H1 (cell line): ENCODE results near the gene TIAM2. TPM values are rescaled to one million over a fixed set of nuclear protein-coding genes. Genes with fewer than 3 reads are reported as not detected.

Experiments used
- CTCF ChIA-PET: fragments of 300-600 bp; sonication (Branson Sonifier 250); formaldehyde crosslinking; loops from one replicate; lab custom pipeline; 2021; ENCODE audit not compliant: partially characterized antibody; lab: Charles Lee
- POLR2A ChIA-PET: fragments of 300-600 bp; sonication (Branson Sonifier 250); formaldehyde crosslinking; loops from one replicate; lab custom pipeline; 2021; ENCODE audit warnings: inconsistent platforms; ENCODE audit not compliant: partially characterized antibody; lab: Charles Lee
- DNase-seq, 2 experiments: peaks; one replicate each; pipeline versions ENCODE4 v3.0.0 to v3.0.0-alpha.2; 2010 to 2022; ENCODE audit warnings: low spot score in 2 of 2, low read depth in 1 of 2, mixed read lengths in 1 of 2
- FAIRE-seq: peaks from 2 replicates; lab custom pipeline; 2011; peaks lifted over from hg19 to GRCh38; lab: Jason Lieb, UNC
- H2AFZ ChIP-seq: 2 replicates; pipeline ENCODE4 v1.8.1; 2012; ENCODE audit warnings: low read length, inconsistent platforms
- H2AK5ac ChIP-seq: 2 replicates; pipeline ENCODE4 v1.6.1; 2013; ENCODE audit warnings: low read depth, low read length
- H2BK120ac ChIP-seq: replicated peaks from 2 replicates; pipeline ENCODE3; 2013; ENCODE audit warnings: low read depth, low read length, inconsistent platforms
- H2BK12ac ChIP-seq: 2 replicates; pipeline ENCODE4 v1.6.1; 2013; ENCODE audit warnings: low read depth, low read length
- H2BK15ac ChIP-seq: 2 replicates; pipeline ENCODE4 v1.6.1; 2013; ENCODE audit warnings: low read length
- H2BK20ac ChIP-seq: 2 replicates; pipeline ENCODE4 v1.6.1; 2013; ENCODE audit warnings: low read length
- H2BK5ac ChIP-seq: 2 replicates; pipeline ENCODE4 v1.6.1; 2013; ENCODE audit warnings: low read depth, low read length
- H3K14ac ChIP-seq: 2 replicates; pipeline ENCODE4 v1.6.1; 2013; ENCODE audit warnings: inconsistent platforms; ENCODE audit not compliant: insufficient read length
- H3K18ac ChIP-seq: 2 replicates; pipeline ENCODE4 v1.6.1; 2013; ENCODE audit warnings: low read length; ENCODE audit errors: extremely low read depth
- H3K23ac ChIP-seq: 2 replicates; pipeline ENCODE4 v1.6.1; 2013; ENCODE audit warnings: inconsistent platforms; ENCODE audit not compliant: insufficient read length
- H3K23me2 ChIP-seq: 2 replicates; pipeline ENCODE4 v1.6.1; 2013; ENCODE audit warnings: low read depth, low read length
- H3K27ac ChIP-seq: 2 replicates; pipeline ENCODE4 v1.6.1; 2011; ENCODE audit warnings: low read depth, low read length, inconsistent platforms
- H3K27me3 ChIP-seq, 4 experiments: replicated peaks in 1 of 4; 1 replicate in 1 of 4; 2 replicates in 3 of 4; pipeline versions ENCODE4 v1.6.1 to v1.8.1; 2011 to 2013; ENCODE audit warnings: low read length in 3 of 4, mild to moderate bottlenecking in 3 of 4, inconsistent platforms in 2 of 4, mixed read lengths in 2 of 4, moderate library complexity in 1 of 4; ENCODE audit not compliant: control insufficient read depth in 3 of 4, insufficient read depth in 3 of 4; ENCODE audit errors: extremely low read depth in 1 of 4
- H3K36me3 ChIP-seq, 4 experiments: 2 replicates each; pipeline versions ENCODE4 v1.6.1 to v1.8.1; 2011 to 2013; ENCODE audit warnings: mild to moderate bottlenecking in 4 of 4, low read length in 3 of 4, moderate library complexity in 2 of 4, control low read depth in 1 of 4, inconsistent platforms in 1 of 4; ENCODE audit not compliant: insufficient read depth in 4 of 4, control insufficient read depth in 2 of 4
- H3K4ac ChIP-seq: replicated peaks from 2 replicates; pipeline ENCODE3; 2013; ENCODE audit warnings: low read length, low read depth, mixed read lengths, inconsistent platforms; ENCODE audit not compliant: insufficient read length
- H3K4me1 ChIP-seq, 4 experiments: replicated peaks in 1 of 4; 1 replicate in 1 of 4; 2 replicates in 3 of 4; pipeline versions ENCODE4 v1.6.1 to v1.8.1; 2011 to 2013; ENCODE audit warnings: low read length in 3 of 4, inconsistent platforms in 2 of 4, mixed read lengths in 1 of 4; ENCODE audit not compliant: insufficient read depth in 4 of 4, control insufficient read depth in 3 of 4
- H3K4me2 ChIP-seq, 2 experiments: 2 replicates each; pipeline versions ENCODE4 v1.6.1 to v1.8.1; 2011 to 2013; ENCODE audit warnings: low read depth in 2 of 2, low read length in 2 of 2, control low read depth in 1 of 2, inconsistent platforms in 1 of 2, mild to moderate bottlenecking in 1 of 2; ENCODE audit not compliant: insufficient read depth in 1 of 2
- H3K4me3 ChIP-seq, 4 experiments: fragments of 200-600, 300-600 bp in 1 of 4; sonication (generic), shearing (Covaris generic), sonication (Bioruptor Twin) in 1 of 4; 2 replicates each; pipeline versions ENCODE4 v1.5.1 to v1.8.1; 2011 to 2016; ENCODE audit warnings: low read length in 4 of 4, low read depth in 3 of 4, control low read depth in 2 of 4, inconsistent platforms in 2 of 4, mild to moderate bottlenecking in 2 of 4, mixed read lengths in 1 of 4, moderate library complexity in 1 of 4; ENCODE audit not compliant: insufficient read depth in 2 of 4; ENCODE audit errors: extremely low read depth in 1 of 4
- H3K56ac ChIP-seq: replicated peaks from 2 replicates; pipeline ENCODE3; 2013; ENCODE audit warnings: low read depth, mild to moderate bottlenecking, mixed read lengths, low read length, inconsistent platforms; ENCODE audit not compliant: insufficient read length
- H3K79me1 ChIP-seq: 2 replicates; pipeline ENCODE4 v1.6.1; 2013; ENCODE audit warnings: low read depth, low read length, control low read depth
- H3K79me2 ChIP-seq, 2 experiments: 2 replicates each; pipeline versions ENCODE4 v1.6.1 to v1.8.1; 2012 to 2013; ENCODE audit warnings: low read length in 2 of 2, mild to moderate bottlenecking in 2 of 2, inconsistent platforms in 1 of 2; ENCODE audit not compliant: insufficient read depth in 2 of 2, control insufficient read depth in 1 of 2
- H3K9ac ChIP-seq, 4 experiments: replicated peaks in 1 of 4; 1 replicate in 1 of 4; 2 replicates in 3 of 4; pipeline versions ENCODE4 v1.6.1 to v1.8.1; 2011 to 2013; ENCODE audit warnings: low read depth in 3 of 4, low read length in 3 of 4, control low read depth in 2 of 4, mild to moderate bottlenecking in 2 of 4, moderate library complexity in 2 of 4, inconsistent platforms in 1 of 4; ENCODE audit errors: extremely low read depth in 1 of 4
- H3K9me3 ChIP-seq, 2 experiments: 2 replicates each; pipeline versions ENCODE4 v1.6.1 to v1.8.1; 2012 to 2013; ENCODE audit warnings: mild to moderate bottlenecking in 2 of 2, moderate library complexity in 2 of 2, control low read depth in 1 of 2, inconsistent platforms in 1 of 2, low read depth in 1 of 2, low read length in 1 of 2, mixed read lengths in 1 of 2; ENCODE audit not compliant: insufficient read depth in 2 of 2
- H4K20me1 ChIP-seq, 2 experiments: replicated peaks in 1 of 2; 2 replicates each; pipeline versions ENCODE3 to v1.8.1; 2011 to 2013; ENCODE audit warnings: inconsistent platforms in 2 of 2, low read length in 2 of 2, mild to moderate bottlenecking in 1 of 2; ENCODE audit not compliant: insufficient read depth in 2 of 2, control insufficient read depth in 1 of 2
- H4K5ac ChIP-seq: 2 replicates; pipeline ENCODE4 v1.6.1; 2013; ENCODE audit warnings: low read length, low read depth, mixed read lengths, inconsistent platforms; ENCODE audit not compliant: insufficient read length
- H4K8ac ChIP-seq: 2 replicates; pipeline ENCODE4 v1.8.0; 2013; ENCODE audit warnings: mild to moderate bottlenecking, moderate library complexity, low read length, inconsistent platforms; ENCODE audit not compliant: insufficient read depth; ENCODE audit errors: extremely low read depth
- H4K91ac ChIP-seq: replicated peaks from 2 replicates; pipeline ENCODE3; 2013; ENCODE audit warnings: low read length, mixed read lengths, inconsistent platforms; ENCODE audit not compliant: insufficient read length
- BACH1 ChIP-seq: IDR thresholded peaks from 2 replicates; pipeline ENCODE4 v1.6.1; 2012; ENCODE audit warnings: low read length, improper control_type of control experiment
- KDM5A ChIP-seq: fragments of 200-600 bp; IDR thresholded peaks from 2 replicates; pipeline ENCODE4 v1.7.1; 2012; ENCODE audit warnings: mild to moderate bottlenecking, low read length, inconsistent platforms, mixed read lengths
- NANOG ChIP-seq: IDR thresholded peaks from 2 replicates; pipeline ENCODE4 v1.6.1; 2011; ENCODE audit warnings: low read length, low read depth, mild to moderate bottlenecking, inconsistent platforms; ENCODE audit not compliant: insufficient read depth, poor library complexity, severe bottlenecking
- SIX5 ChIP-seq: IDR thresholded peaks from 2 replicates; pipeline ENCODE4 v1.6.1; 2011; ENCODE audit warnings: mild to moderate bottlenecking, low read depth, low read length
- SP1 ChIP-seq: IDR thresholded peaks from 2 replicates; pipeline ENCODE4 v1.6.1; 2011; ENCODE audit warnings: low read depth, low read length
- TBP ChIP-seq: IDR thresholded peaks from 2 replicates; pipeline ENCODE4 v1.6.1; 2011; ENCODE audit warnings: low read depth, low read length, improper control_type of control experiment
- WGBS, 2 experiments: shearing (Covaris generic) in 1 of 2; methylation state at CpG; one replicate each; pipeline versions ENCODE4 v1.1.6 to v1.1.7; 2013 to 2015; ENCODE audit warnings: low lambda C conversion rate in 2 of 2, mixed read lengths in 2 of 2, inconsistent platforms in 1 of 2, low coverage in 1 of 2, missing lambda C conversion rate in 1 of 2; ENCODE audit not compliant: insufficient replicate concordance in 2 of 2, insufficient coverage in 1 of 2, insufficient read length in 1 of 2; ENCODE audit errors: extremely low coverage in 1 of 2, missing lambda C conversion rate in 1 of 2; 5-methylcytosine and 5-hydroxymethylcytosine counted together
- polyA plus RNA-seq, 7 experiments: library from polyadenylated mRNA; depleted of rRNA in 3 of 7; stranded (reverse) in 5 of 7; unstranded in 2 of 7; fragments of >200 nt in 5 of 7; fragments of 200-250 nt in 2 of 7; gene quantifications; 1 replicate in 5 of 7; 2 replicates in 1 of 7; 4 replicates in 1 of 7; pipeline versions ENCODE4 v1.2.1 to v1.2.3, GENCODE V29; 2011 to 2013; ENCODE audit warnings: missing spikeins in 2 of 7, mixed read lengths in 2 of 7
- total RNA-seq: library from RNA; stranded (reverse); fragmentation: NEBNext Ultra II Directional; extraction: Animal tissue kit (Norgen Biotek cat#: 25700); gene quantifications from 2 replicates; pipeline ENCODE4 v1.2.1, GENCODE V29; 2021

The TIAM2 gene
- total and polyA plus RNA-seq, 2 of the 8 experiments (the other 6 are each of a cell fraction or from before 2014, with no cell fraction given), result 7.4 to 23.9 TPM

GRCh38 chr6:155091756-155092155, 96.6 kb downstream of the TIAM2 start:
- Histone ChIP-seq H3K56ac (no peak overlapping the region), H2AFZ (no peak overlapping the region)
- no peak for TF ChIP-seq SIX5
- no peak for TF ChIP-seq NANOG
- no peak for TF ChIP-seq KDM5A
- no peak for TF ChIP-seq SP1
- TF ChIP-seq BACH1, result no peak
- no peak for TF ChIP-seq TBP
- TF ChIP-seq, all 59 proteins: peak for 0
- DNase-seq (no peak), FAIRE-seq (no peak)
- ChIA-PET POLR2A (no interaction called here), CTCF (interaction anchor here (1.2 to 1.3 kb wide), 2 partner anchors 29 to 416 kb away, joined by 3 to 4 read pairs; no protein-coding TSS in a partner anchor)
- no peak overlapping the region for H2BK12ac ChIP-seq
- no peak overlapping the region for H3K4me2 ChIP-seq
- H4K8ac ChIP-seq, result no peak overlapping the region; the same call in 1 of the 2 replicates
- H2BK20ac ChIP-seq, result no peak overlapping the region
- no peaks in the 10 kb centered on the region for H3K23me2 ChIP-seq
- H4K5ac ChIP-seq, result no peak overlapping the region
- no peak overlapping the region for H2BK120ac ChIP-seq
- H2BK15ac ChIP-seq, result no peak overlapping the region
- peaks cover 0 to 4% (median 0%) of the 10 kb centered on the region in 4 experiments; a peak in 2 of 8 replicates for H3K36me3 ChIP-seq
- H3K14ac ChIP-seq, result no peak overlapping the region
- H2BK5ac ChIP-seq, result no peak overlapping the region
- H3K27ac ChIP-seq, result no peak overlapping the region
- no peak overlapping the region for H2AK5ac ChIP-seq
- H4K20me1 ChIP-seq, result no peaks in the 10 kb centered on the region
- WGBS, 2 experiments, result 97% methylated on average over 10 of the region's 10 CpGs; no CpG with 5 or more reads in 1 of the 2 experiments
- H3K4ac ChIP-seq, result no peak overlapping the region
- no peaks in the 10 kb centered on the region for H3K9me3 ChIP-seq
- H3K23ac ChIP-seq, result no peak overlapping the region
- H3K4me1 ChIP-seq, result no peaks in the 10 kb centered on the region
- no peaks in the 10 kb centered on the region for H3K79me1 ChIP-seq
- H3K27me3 ChIP-seq, result no peaks in the 10 kb centered on the region
- no peak overlapping the region for H3K4me3 ChIP-seq
- H3K18ac ChIP-seq, result no peak overlapping the region
- no peaks in the 10 kb centered on the region for H3K79me2 ChIP-seq
- no peak overlapping the region for H3K9ac ChIP-seq
- no peak overlapping the region for H4K91ac ChIP-seq
